Measurements from ENCODE around the gene C3orf49.

The C3orf49 gene

GRCh38 chr3:63876260-63876659, 57.2 kb downstream of the C3orf49 start:
- Histone ChIP-seq H3K9me3 (replicated peaks in 1 of 2; ENCODE audit: control insufficient read depth in 2 of 2, insufficient read depth in 1 of 2, low read depth in 1 of 2, low read length in 2 of 2) (no peaks in the 10 kb centered on the region), H3K79me1 (ENCODE audit: low read depth, low read length) (no peaks in the 10 kb centered on the region), H3K27me3 (ENCODE audit: control insufficient read depth in 3 of 3, insufficient read depth in 3 of 3, low read depth in 1 of 3, low read length in 3 of 3) (no peaks in the 10 kb centered on the region), H2BK12ac (ENCODE audit: low read length) (no peak overlapping the region), H3K23ac (ENCODE audit: low read depth, low read length, poor library complexity) (no peak overlapping the region), H4K8ac (ENCODE audit: low read depth, low read length) (no peak overlapping the region), H2BK5ac (ENCODE audit: low read length) (no peak overlapping the region), H3K9ac (ENCODE audit: low read depth, low read length, poor library complexity) (no peak overlapping the region), H2AFZ (ENCODE audit: low read length) (no peak overlapping the region), H3K27ac (replicated peaks; ENCODE audit: low read length) (no peak overlapping the region), H3K4ac (ENCODE audit: low read length) (no peak overlapping the region), H4K91ac (ENCODE audit: low read depth, low read length, poor library complexity) (no peak overlapping the region), H3K36me3 (replicated peaks in 1 of 2; ENCODE audit: control insufficient read depth in 2 of 2, insufficient read depth in 2 of 2, low read length in 2 of 2) (no peaks in the 10 kb centered on the region), H3K4me3 (ENCODE audit: low read length in 2 of 2) (no peak overlapping the region), H3K4me1 (ENCODE audit: control insufficient read depth in 2 of 2, insufficient read depth in 1 of 2, low read depth in 1 of 2, low read length in 2 of 2) (peaks cover 4 to 12% of the 10 kb centered on the region in 2 donors), H2BK15ac (ENCODE audit: low read length) (no peak overlapping the region), H3K4me2 (ENCODE audit: insufficient read depth, low read length, poor library complexity, severe bottlenecking) (no peak overlapping the region), H2AK5ac (ENCODE audit: low read depth, low read length) (no peak overlapping the region), H3K18ac (ENCODE audit: low read length) (no peak overlapping the region), H3K14ac (ENCODE audit: low read length) (no peak overlapping the region), H2BK120ac (ENCODE audit: low read depth, low read length) (no peak overlapping the region)
- WGBS, 2 donors (ENCODE audit: extremely low coverage in 2 of 2, insufficient read length in 2 of 2, insufficient replicate concordance in 1 of 2), result no CpG with 5 or more reads among the region's 3 CpGs
- DNase-seq (ENCODE audit: low spot score), result no peak

DNA sequence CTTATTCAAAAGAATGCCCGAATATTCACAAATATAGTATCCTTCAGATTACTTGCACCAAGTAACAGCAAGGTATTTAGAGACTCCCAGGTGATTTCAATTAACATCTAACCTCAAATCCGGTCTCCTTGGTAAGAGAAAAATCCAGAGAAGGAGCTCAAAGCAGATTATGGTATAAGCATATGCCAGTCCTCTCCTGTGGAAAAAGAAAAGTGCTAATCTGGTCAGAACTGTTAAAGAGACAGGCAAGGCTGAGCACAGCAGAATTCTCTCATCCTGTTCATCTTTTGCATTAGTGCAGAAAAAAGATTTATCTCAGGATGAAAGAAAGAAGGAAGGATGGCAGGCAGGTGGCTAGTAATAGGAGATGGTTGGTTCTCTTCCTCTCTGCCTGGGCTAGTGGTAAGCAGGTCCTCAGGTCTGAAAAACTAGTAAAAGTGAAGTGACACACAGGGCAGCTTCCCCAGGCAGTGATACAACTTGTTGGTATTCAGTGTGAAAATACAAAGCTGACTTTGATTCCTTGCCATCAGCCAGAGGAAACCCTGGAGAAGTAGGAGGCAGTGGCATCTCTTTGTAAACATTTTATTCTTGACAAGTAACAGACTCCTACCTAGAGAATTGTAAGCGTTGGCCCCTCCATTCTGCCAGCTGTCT, 58.8 kb downstream of the C3orf49 start:
- Histone ChIP-seq H3K4ac (ENCODE audit: low read length) (no peak overlapping the region), H2AFZ (ENCODE audit: low read length) (no peak overlapping the region), H4K91ac (ENCODE audit: low read depth, low read length, poor library complexity) (no peak overlapping the region), H2BK15ac (ENCODE audit: low read length) (no peak overlapping the region), H3K36me3 (replicated peaks in 1 of 2; ENCODE audit: control insufficient read depth in 2 of 2, insufficient read depth in 2 of 2, low read length in 2 of 2) (no peaks in the 10 kb centered on the region), H3K4me3 (ENCODE audit: low read length in 2 of 2) (no peak overlapping the region), H4K8ac (ENCODE audit: low read depth, low read length) (no peak overlapping the region), H3K9ac (ENCODE audit: low read depth, low read length, poor library complexity) (no peak overlapping the region), H3K4me1 (ENCODE audit: control insufficient read depth in 2 of 2, insufficient read depth in 1 of 2, low read depth in 1 of 2, low read length in 2 of 2) (peaks cover 4 to 12% of the 10 kb centered on the region in 2 donors), H3K4me2 (ENCODE audit: insufficient read depth, low read length, poor library complexity, severe bottlenecking) (no peak overlapping the region), H2BK5ac (ENCODE audit: low read length) (no peak overlapping the region), H3K23ac (ENCODE audit: low read depth, low read length, poor library complexity) (no peak overlapping the region), H3K27me3 (ENCODE audit: control insufficient read depth in 3 of 3, insufficient read depth in 3 of 3, low read depth in 1 of 3, low read length in 3 of 3) (no peaks in the 10 kb centered on the region), H2AK5ac (ENCODE audit: low read depth, low read length) (no peak overlapping the region), H3K14ac (ENCODE audit: low read length) (no peak overlapping the region), H2BK120ac (ENCODE audit: low read depth, low read length) (no peak overlapping the region), H3K9me3 (replicated peaks in 1 of 2; ENCODE audit: control insufficient read depth in 2 of 2, insufficient read depth in 1 of 2, low read depth in 1 of 2, low read length in 2 of 2) (no peaks in the 10 kb centered on the region), H2BK12ac (ENCODE audit: low read length) (no peak overlapping the region), H3K18ac (ENCODE audit: low read length) (no peak overlapping the region), H3K27ac (replicated peaks; ENCODE audit: low read length) (no peak overlapping the region), H3K79me1 (ENCODE audit: low read depth, low read length) (no peaks in the 10 kb centered on the region)
- DNase-seq (ENCODE audit: low spot score), result no peak
- no CpG with 5 or more reads among the region's 3 CpGs for WGBS, 2 donors (ENCODE audit: extremely low coverage in 2 of 2, insufficient read length in 2 of 2, insufficient replicate concordance in 1 of 2)

DNA sequence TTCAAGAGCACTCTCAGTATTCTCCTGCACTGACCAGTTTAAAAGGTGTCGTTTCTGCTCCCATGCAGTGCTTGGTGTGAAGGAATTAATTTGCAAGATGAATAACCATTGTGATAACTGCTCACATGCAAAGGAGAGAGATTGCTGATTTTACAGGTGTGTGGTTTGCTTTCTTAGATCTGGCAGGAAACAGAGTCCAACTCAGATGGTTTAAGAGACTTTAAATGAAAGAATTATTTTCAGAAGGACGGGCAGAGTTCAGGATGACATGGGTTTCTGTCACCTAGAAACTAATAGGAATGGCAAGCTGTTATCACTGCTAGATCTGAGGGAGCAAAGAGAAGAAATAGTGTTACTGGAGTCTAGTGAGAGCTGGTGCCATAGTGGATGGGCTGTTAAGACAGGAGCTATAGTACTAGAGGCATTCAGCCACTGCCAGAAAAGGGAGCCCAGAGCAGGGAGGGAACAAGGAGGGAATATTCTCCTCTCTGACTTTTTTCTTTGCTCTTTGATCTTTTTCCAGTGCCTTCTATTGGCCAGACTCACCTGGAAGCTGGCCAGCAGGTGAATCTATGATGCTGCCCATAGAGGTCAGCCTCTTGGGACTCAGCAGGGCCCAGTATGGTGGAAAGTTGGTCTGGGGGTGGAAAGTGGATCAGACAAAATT, 59.4 kb downstream of the C3orf49 start:
- H3K79me1 ChIP-seq (ENCODE audit: low read depth, low read length), result no peaks in the 10 kb centered on the region
- peaks cover 4 to 12% of the 10 kb centered on the region in 2 donors for H3K4me1 ChIP-seq (ENCODE audit: control insufficient read depth in 2 of 2, insufficient read depth in 1 of 2, low read depth in 1 of 2, low read length in 2 of 2)
- no peak overlapping the region for H3K23ac ChIP-seq (ENCODE audit: low read depth, low read length, poor library complexity)
- no peak overlapping the region for H3K14ac ChIP-seq (ENCODE audit: low read length)
- no peak overlapping the region for H2AFZ ChIP-seq (ENCODE audit: low read length)
- no peak overlapping the region for H2BK5ac ChIP-seq (ENCODE audit: low read length)
- no peak for DNase-seq (ENCODE audit: low spot score)
- H4K91ac ChIP-seq (ENCODE audit: low read depth, low read length, poor library complexity), result no peak overlapping the region
- no peak overlapping the region for H3K4ac ChIP-seq (ENCODE audit: low read length)
- no peak overlapping the region for H3K4me3 ChIP-seq (ENCODE audit: low read length in 2 of 2)
- no peak overlapping the region for H2BK15ac ChIP-seq (ENCODE audit: low read length)
- H3K9me3 ChIP-seq (replicated peaks in 1 of 2; ENCODE audit: control insufficient read depth in 2 of 2, insufficient read depth in 1 of 2, low read depth in 1 of 2, low read length in 2 of 2), result no peaks in the 10 kb centered on the region
- H2BK120ac ChIP-seq (ENCODE audit: low read depth, low read length), result no peak overlapping the region
- H2AK5ac ChIP-seq (ENCODE audit: low read depth, low read length), result no peak overlapping the region
- H3K18ac ChIP-seq (ENCODE audit: low read length), result no peak overlapping the region
- no peak overlapping the region for H4K8ac ChIP-seq (ENCODE audit: low read depth, low read length)
- no peaks in the 10 kb centered on the region for H3K36me3 ChIP-seq (replicated peaks in 1 of 2; ENCODE audit: control insufficient read depth in 2 of 2, insufficient read depth in 2 of 2, low read length in 2 of 2)
- no peak overlapping the region for H2BK12ac ChIP-seq (ENCODE audit: low read length)
- H3K27ac ChIP-seq (replicated peaks; ENCODE audit: low read length), result no peak overlapping the region
- no peak overlapping the region for H3K9ac ChIP-seq (ENCODE audit: low read depth, low read length, poor library complexity)
- no peak overlapping the region for H3K4me2 ChIP-seq (ENCODE audit: insufficient read depth, low read length, poor library complexity, severe bottlenecking)
- WGBS, 2 donors (ENCODE audit: extremely low coverage in 2 of 2, insufficient read length in 2 of 2, insufficient replicate concordance in 1 of 2), result no CpG with 5 or more reads among the region's 2 CpGs
- H3K27me3 ChIP-seq (ENCODE audit: control insufficient read depth in 3 of 3, insufficient read depth in 3 of 3, low read depth in 1 of 3, low read length in 3 of 3), result no peaks in the 10 kb centered on the region

DNA sequence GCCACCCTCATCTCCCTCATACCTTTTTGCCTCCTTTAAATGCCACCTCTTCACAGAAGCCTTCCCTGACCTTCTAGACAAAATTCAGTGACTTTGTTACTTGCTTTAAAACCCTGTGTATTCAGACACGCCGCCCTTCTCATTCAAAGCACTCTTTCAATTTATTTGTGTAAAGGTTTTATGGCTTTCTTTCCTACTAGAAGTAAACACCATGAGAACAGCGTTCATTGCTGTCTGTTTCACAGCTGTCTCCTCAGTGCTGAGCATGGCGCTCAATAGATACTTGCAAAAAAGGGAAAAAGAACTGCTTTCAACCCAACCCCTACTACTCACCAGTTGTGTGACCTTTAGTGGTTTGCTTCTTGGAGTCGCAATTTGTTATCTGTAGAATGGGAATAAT, 61.6 kb downstream of the C3orf49 start:
- Histone ChIP-seq H4K8ac (ENCODE audit: low read depth, low read length) (no peak overlapping the region), H3K36me3 (replicated peaks in 1 of 2; ENCODE audit: control insufficient read depth in 2 of 2, insufficient read depth in 2 of 2, low read length in 2 of 2) (no peaks in the 10 kb centered on the region), H3K23ac (ENCODE audit: low read depth, low read length, poor library complexity) (no peak overlapping the region), H2BK12ac (ENCODE audit: low read length) (no peak overlapping the region), H3K9ac (ENCODE audit: low read depth, low read length, poor library complexity) (no peak overlapping the region), H3K27ac (replicated peaks; ENCODE audit: low read length) (no peak overlapping the region), H3K4me3 (ENCODE audit: low read length in 2 of 2) (no peak overlapping the region), H4K91ac (ENCODE audit: low read depth, low read length, poor library complexity) (no peak overlapping the region), H3K4me2 (ENCODE audit: insufficient read depth, low read length, poor library complexity, severe bottlenecking) (no peak overlapping the region), H3K18ac (ENCODE audit: low read length) (no peak overlapping the region), H3K27me3 (ENCODE audit: control insufficient read depth in 3 of 3, insufficient read depth in 3 of 3, low read depth in 1 of 3, low read length in 3 of 3) (no peaks in the 10 kb centered on the region), H3K79me1 (ENCODE audit: low read depth, low read length) (no peaks in the 10 kb centered on the region), H2AK5ac (ENCODE audit: low read depth, low read length) (no peak overlapping the region), H2AFZ (ENCODE audit: low read length) (no peak overlapping the region), H2BK5ac (ENCODE audit: low read length) (no peak overlapping the region), H3K14ac (ENCODE audit: low read length) (no peak overlapping the region), H2BK15ac (ENCODE audit: low read length) (no peak overlapping the region), H3K4ac (ENCODE audit: low read length) (no peak overlapping the region), H2BK120ac (ENCODE audit: low read depth, low read length) (no peak overlapping the region), H3K9me3 (replicated peaks in 1 of 2; ENCODE audit: control insufficient read depth in 2 of 2, insufficient read depth in 1 of 2, low read depth in 1 of 2, low read length in 2 of 2) (no peaks in the 10 kb centered on the region), H3K4me1 (ENCODE audit: control insufficient read depth in 2 of 2, insufficient read depth in 1 of 2, low read depth in 1 of 2, low read length in 2 of 2) (peaks cover 4 to 12% of the 10 kb centered on the region in 2 donors)
- no CpG with 5 or more reads among the region's 5 CpGs for WGBS, 2 donors (ENCODE audit: extremely low coverage in 2 of 2, insufficient read length in 2 of 2, insufficient replicate concordance in 1 of 2)
- no peak for DNase-seq (ENCODE audit: low spot score)
